ENCODE measurements around the gene NECAB2.

The NECAB2 gene

GRCh38 chr16:84047626-84048025, 79.6 kb downstream of the NECAB2 start:
- no peak for DNase-seq

GRCh38 chr16:84048270-84048669, 80.2 kb downstream of the NECAB2 start:
- DNase-seq = peak; percentile 88

GRCh38 chr16:84048871-84049270, 80.8 kb downstream of the NECAB2 start:
- DNase-seq = peak; percentile 24

GRCh38 chr16:84049403-84050060, 81.5 kb downstream of the NECAB2 start:
- DNase-seq = no peak

- no peak for DNase-seq
Measured at GRCh38 chr16:84050316-84050715, 82.3 kb downstream of the NECAB2 start.

- DNase-seq = no peak
Measured at GRCh38 chr16:84052071-84052622, 84.1 kb downstream of the NECAB2 start.

Measured in DMS53 (cell line).